GM18507 (cell line): ENCODE data around the gene DROSHA.
"Not testable (repeated sequence)": the region's sequence is repeated elsewhere in the genome, so short reads cannot be mapped to it uniquely, and the experiment has no call there.

Experiments
- DNase-seq: peaks from one replicate; pipeline ENCODE4 v3.0.0; 2011; ENCODE audit warnings: low read depth; ENCODE audit not compliant: insufficient read length; ENCODE audit errors: extremely low spot score
- FAIRE-seq: peaks from 2 replicates; lab custom pipeline; 2011; peaks lifted over from hg19 to GRCh38; lab: Jason Lieb, UNC

Gene DROSHA

GRCh38 chr5:31531888-31532547 lies at the start of gene DROSHA, which contains the start of gene C5orf22:
Gene DROSHA, minus strand, starts transcription at chr5:31532093. Its CDS starts 3,034 bp downstream, at chr5:31529059.
Gene C5orf22, plus strand, starts transcription at chr5:31532301. Its CDS starts 92 bp downstream, at chr5:31532393.
- peak; percentile 90 for FAIRE-seq
- DNase-seq: peak; percentile 84

GRCh38 chr5:31579558-31579957 lies 47.7 kb upstream of the DROSHA start:
- DNase-seq (no peak), FAIRE-seq (no peak)

GRCh38 chr5:31577438-31577837 lies 45.5 kb upstream of the DROSHA start:
- no peak for DNase-seq
- no peak for FAIRE-seq

GRCh38 chr5:31574772-31575171 lies 42.9 kb upstream of the DROSHA start:
- FAIRE-seq (no peak), DNase-seq (no peak)

- peak; percentile 39 for FAIRE-seq
- DNase-seq: no peak
Observed at GRCh38 chr5:31573494-31574142, 41.7 kb upstream of the DROSHA start.

GRCh38 chr5:31569068-31569467 lies 37.2 kb upstream of the DROSHA start:
- DNase-seq (no peak), FAIRE-seq (no peak)

GRCh38 chr5:31568302-31568835 lies 36.5 kb upstream of the DROSHA start:
- no peak for DNase-seq
- FAIRE-seq: no peak

- FAIRE-seq, DNase-seq: not testable (repeated sequence)
Observed at GRCh38 chr5:31566362-31566761, 34.5 kb upstream of the DROSHA start.

GRCh38 chr5:31563216-31563615 lies 31.3 kb upstream of the DROSHA start:
- FAIRE-seq (no peak), DNase-seq (no peak)

- FAIRE-seq (no peak), DNase-seq (no peak)
Observed at GRCh38 chr5:31561946-31562345, 30.1 kb upstream of the DROSHA start.

- DNase-seq: no peak
- FAIRE-seq: no peak
Observed at GRCh38 chr5:31559942-31560341, 28.0 kb upstream of the DROSHA start.

GRCh38 chr5:31556461-31556860 lies 24.6 kb upstream of the DROSHA start:
- FAIRE-seq: no peak

GRCh38 chr5:31554552-31554951 lies 22.7 kb upstream of the DROSHA start:
- FAIRE-seq: no peak
- DNase-seq: no peak

More at GRCh38 chr5:31556461-31556860, 24.6 kb upstream of the DROSHA start:
- DNase-seq: no peak

GRCh38 chr5:31553863-31554262 lies 22.0 kb upstream of the DROSHA start:
- DNase-seq: no peak
- FAIRE-seq: no peak

GRCh38 chr5:31551878-31552277 lies 20.0 kb upstream of the DROSHA start:
- FAIRE-seq: no peak
- no peak for DNase-seq

- not testable (repeated sequence) for DNase-seq, FAIRE-seq
Observed at GRCh38 chr5:31549114-31549513, 17.2 kb upstream of the DROSHA start.

- no peak for FAIRE-seq
- DNase-seq: no peak
Observed at GRCh38 chr5:31537851-31538250, 6.0 kb upstream of the DROSHA start.

- DNase-seq (no peak), FAIRE-seq (peak; percentile 15)
Observed at GRCh38 chr5:31537349-31537748, 5.5 kb upstream of the DROSHA start.

GRCh38 chr5:31536873-31537272 lies 5.0 kb upstream of the DROSHA start:
- DNase-seq: no peak
- FAIRE-seq: no peak

- no peak for FAIRE-seq
Observed at GRCh38 chr5:31534527-31535046, 2.7 kb upstream of the DROSHA start.

GRCh38 chr5:31531543-31531887 lies 378 bp downstream of the DROSHA start:
- FAIRE-seq (no peak), DNase-seq (no peak)

More at GRCh38 chr5:31534527-31535046, 2.7 kb upstream of the DROSHA start:
- DNase-seq: no peak
